PC-9 (cell line): ENCODE results near the gene OR2A7.
"Not testable (repeated sequence)": the region's sequence is repeated elsewhere in the genome, so short reads cannot be mapped to it uniquely, and the experiment has no call there.

Source experiments
- CTCF ChIP-seq: fragments of 200-600 bp; sonication (generic); conservative IDR thresholded peaks from 2 replicates; pipeline ENCODE4 v1.6.1; 2017; ENCODE audit warnings: mixed run types, antibody characterized with exemption, mild to moderate bottlenecking, moderate library complexity
- EZH2 ChIP-seq: fragments of 200-600 bp; sonication (generic); IDR thresholded peaks from 2 replicates; pipeline ENCODE4 v1.8.0; 2017; ENCODE audit warnings: antibody characterized with exemption, low read depth

GRCh38 chr7:144309702-144310101 is 45.1 kb upstream of the OR2A7 start:
- not testable (repeated sequence) for TF ChIP-seq CTCF, EZH2
